GM19099 (cell line): Measurements from ENCODE around the gene CAPN15.

Experiments used
- POLR2A ChIP-seq: IDR thresholded peaks from 3 replicates; pipeline ENCODE4 v1.6.1; 2011; ENCODE audit warnings: low read depth; ENCODE audit not compliant: insufficient read length; ENCODE audit errors: extremely low read depth

CAPN15 gene

DNA sequence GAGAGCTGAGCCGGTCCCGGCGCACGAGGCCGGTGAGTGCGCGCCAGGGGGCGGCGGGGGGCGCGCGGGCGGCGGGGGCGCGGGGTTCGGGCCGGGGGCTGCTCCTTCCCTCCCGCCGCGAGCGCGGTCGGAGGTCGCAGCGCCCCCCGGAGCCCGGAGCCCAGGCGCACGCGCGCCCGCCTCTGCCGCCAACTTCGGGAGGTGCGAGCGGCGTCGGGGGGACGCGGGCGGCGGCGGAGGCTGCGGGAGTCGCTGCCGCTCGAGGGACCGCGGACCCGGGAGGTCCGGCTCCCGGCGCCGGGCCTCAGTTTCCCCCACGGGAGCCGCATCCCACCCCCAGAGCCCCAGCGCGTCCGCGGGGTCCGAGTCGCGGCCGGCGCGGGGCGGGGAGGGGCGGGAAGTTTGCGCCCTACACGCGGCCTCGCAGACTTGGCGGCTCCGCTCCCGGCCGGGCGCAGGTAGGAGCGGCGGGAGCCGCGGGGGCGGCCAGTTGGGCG, 32.7 kb downstream of the CAPN15 start, which contains the start of gene PRR35:
Gene PRR35 (plus strand): TSS at position 191 of the 497 bp plus-strand sequence. CDS start 2,901 bp downstream, outside the sequence.
- TF ChIP-seq POLR2A, result no peak

DNA sequence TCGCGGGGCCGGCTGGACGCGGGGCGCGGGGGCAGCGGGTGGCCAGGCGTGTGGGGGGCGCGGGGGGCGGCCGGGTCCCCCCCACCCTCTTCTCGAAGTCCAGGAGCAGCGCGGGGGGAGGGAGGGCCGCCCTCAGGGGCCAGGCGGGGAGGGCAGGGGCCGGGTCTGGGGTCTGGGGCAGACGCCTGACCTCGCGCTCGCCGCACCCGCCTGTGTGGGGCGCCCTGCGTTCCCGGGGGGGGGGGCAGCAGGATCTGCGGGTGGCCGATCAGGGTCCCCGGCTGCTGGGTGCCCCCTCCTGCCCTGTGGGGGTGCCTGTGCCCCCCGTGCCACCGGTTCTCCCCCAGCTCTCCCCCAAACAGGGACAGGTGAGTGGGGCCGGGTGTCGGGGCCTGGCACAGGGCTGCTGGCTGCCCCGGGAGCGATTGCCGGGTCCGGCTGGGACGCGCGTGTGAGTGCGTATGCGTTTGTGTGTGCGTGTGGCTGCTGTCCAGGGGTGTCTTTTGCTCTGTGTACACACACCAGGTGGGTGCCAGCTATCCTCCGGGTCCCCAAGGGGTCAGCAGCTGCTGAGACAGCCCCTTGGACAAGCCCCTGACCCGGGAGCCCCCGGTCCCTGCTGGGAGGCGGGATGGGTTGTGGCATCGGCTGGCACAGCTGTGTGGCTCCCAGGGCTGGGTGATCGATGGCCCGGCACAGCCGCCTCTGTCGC, 33.3 kb downstream of the CAPN15 start:
- no peak for TF ChIP-seq POLR2A

DNA sequence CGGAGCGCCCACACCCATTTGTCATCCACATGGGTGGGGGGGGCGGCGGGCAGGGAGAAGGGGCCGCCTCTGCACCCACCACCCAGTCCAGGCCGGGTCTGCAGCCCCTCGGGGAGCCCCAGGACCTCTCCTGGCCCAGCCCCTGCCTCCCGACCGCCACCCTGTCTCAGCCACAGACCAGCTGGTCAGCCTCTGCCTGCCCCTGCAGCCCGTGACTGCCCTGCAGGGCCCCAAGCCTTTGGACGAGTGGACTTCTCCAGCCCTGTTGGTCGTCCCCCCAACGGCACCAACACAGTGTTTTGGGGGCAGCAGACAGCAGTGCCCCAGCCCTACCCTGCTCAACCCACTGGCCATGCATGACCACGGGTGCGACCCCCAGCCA, 33.9 kb downstream of the CAPN15 start:
- TF ChIP-seq POLR2A, result no peak

DNA sequence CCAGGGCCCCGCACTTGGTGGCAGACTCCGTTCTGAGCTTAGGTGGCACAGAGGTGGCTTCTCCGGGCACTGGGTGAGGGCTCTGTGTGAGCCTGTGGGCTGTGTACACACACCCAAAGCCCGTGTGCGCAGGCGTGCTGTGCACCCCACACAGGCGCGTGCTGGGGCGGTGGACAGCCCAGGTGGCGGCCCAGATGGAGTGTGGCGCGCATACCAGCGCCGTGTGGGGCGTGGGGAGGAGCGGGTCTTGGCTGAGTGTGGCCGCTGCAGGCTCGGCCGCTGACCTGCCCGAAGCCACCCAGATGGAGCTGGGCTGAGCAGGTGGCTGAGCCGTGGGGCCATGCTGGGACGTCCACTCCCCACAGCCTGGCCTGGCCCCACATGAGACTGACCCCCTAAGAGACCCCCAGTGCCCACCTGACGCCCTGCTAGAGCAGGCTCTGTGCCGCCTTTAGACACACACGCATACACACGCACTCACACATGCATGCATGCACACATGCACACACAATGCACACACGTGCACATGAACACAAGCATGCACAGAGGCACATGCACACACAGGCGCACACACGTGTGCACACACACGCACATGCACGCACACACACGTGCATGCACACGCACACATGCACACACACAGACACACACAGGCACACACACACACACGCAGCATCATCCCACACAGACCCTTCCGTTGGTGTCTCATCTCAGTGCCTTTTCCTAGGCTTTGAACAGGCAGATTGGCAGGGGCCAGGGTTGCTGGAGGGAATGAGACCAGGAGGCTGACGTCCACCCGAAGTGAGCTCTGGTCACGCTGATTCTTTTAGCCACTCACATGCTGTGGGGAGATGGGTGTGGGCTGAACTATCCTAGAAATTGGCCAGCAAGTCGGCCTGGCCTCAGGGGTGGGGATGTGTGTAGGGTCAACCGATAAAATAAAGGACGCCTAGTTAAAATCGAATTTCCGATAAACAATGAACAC, 34.7 kb downstream of the CAPN15 start:
- no peak for TF ChIP-seq POLR2A

GRCh38 chr16:563072-563644, 35.6 kb downstream of the CAPN15 start:
- no peak for TF ChIP-seq POLR2A

GRCh38 chr16:564690-565418, 37.3 kb downstream of the CAPN15 start:
- TF ChIP-seq POLR2A, result no peak

DNA sequence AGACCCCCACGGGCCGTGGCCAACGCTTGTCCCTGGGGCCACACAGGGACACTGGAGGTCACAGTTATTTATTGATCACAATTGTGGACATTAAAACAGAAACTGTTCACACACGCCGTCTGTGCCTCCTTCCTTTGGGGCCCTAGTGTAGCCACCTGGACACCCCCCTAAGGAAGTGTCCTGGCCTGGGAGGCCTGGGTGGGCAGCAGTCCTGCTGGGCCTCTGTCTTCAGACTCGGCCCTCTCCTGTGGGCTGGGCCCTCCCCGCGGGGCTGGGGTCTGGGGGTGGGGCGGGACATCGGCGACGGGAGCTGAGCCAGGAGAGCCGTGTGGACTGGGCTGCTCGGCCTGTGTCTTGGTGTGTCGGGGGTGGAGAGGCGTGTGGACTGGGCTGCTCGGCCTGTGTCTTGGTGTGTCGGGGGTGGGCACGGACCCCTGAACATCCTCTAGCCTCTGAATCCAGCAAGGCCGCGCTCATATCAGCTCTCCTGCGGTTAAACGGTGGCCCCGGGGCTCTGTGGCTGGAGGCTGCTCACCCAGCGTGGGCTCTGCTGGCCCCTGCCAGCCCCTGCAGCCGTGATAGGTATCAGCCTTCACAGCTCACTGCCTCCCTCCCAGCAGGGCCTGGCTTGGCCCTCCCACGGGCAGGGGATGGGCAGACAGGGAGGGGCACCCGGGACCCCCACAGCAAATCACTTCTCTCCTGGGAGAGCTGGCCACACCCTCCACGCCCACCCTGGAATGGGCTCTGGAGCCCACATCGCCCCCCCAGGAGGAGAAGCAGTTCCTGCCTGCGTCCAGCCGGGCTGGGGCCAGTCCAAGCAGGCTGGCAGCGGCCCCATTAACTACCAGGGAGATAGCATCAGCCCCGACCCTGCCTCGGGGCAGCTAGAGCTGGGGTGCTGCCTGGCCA, 38.2 kb downstream of the CAPN15 start:
- TF ChIP-seq POLR2A, result no peak

- TF ChIP-seq POLR2A, result peak; percentile 58
Observed at GRCh38 chr16:566475-567372, 39.2 kb downstream of the CAPN15 start, which contains the start of gene NHLRC4. Gene NHLRC4 (plus strand): TSS chr16:567005. CDS start chr16:568048, 1,043 bp downstream.

GRCh38 chr16:567373-568256, 40.1 kb downstream of the CAPN15 start:
- TF ChIP-seq POLR2A, result no peak

- TF ChIP-seq POLR2A, result no peak
Observed at GRCh38 chr16:568401-569258, 41.1 kb downstream of the CAPN15 start.
